Kidney epithelial cell (primary cell): Measurements from ENCODE around the gene TAS1R3. TPM values are rescaled to one million over a fixed set of nuclear protein-coding genes. Genes with fewer than 3 reads are reported as not detected.

Experiments used
- DNase-seq: peaks from one replicate; pipeline ENCODE4 v3.0.0-alpha.2; 2010; ENCODE audit warnings: low read depth
- H3K27me3 ChIP-seq: 2 replicates; pipeline ENCODE4 v1.6.0; 2011; ENCODE audit warnings: low read length; ENCODE audit not compliant: control insufficient read depth, insufficient read depth
- H3K36me3 ChIP-seq: 2 replicates; pipeline ENCODE4 v1.5.1; 2011; ENCODE audit warnings: low read length; ENCODE audit not compliant: control insufficient read depth, insufficient read depth
- H3K4me3 ChIP-seq: 2 replicates; pipeline ENCODE4 v1.5.1; 2011; ENCODE audit warnings: low read depth, mild to moderate bottlenecking, control low read depth, low read length
- CTCF ChIP-seq: IDR thresholded peaks from 2 replicates; pipeline ENCODE4 v1.5.1; 2011; ENCODE audit warnings: mild to moderate bottlenecking, moderate library complexity, low read length, control low read depth, inconsistent platforms; ENCODE audit not compliant: insufficient read depth, poor library complexity, severe bottlenecking
- total RNA-seq: library from RNA; depleted of rRNA; stranded (reverse); fragments of >200 nt; gene quantifications from 2 replicates; pipeline ENCODE4 v1.2.3, GENCODE V29; 2015

Gene TAS1R3
- total RNA-seq, 1 donor from 2014 or later, result 0.08 TPM

DNA sequence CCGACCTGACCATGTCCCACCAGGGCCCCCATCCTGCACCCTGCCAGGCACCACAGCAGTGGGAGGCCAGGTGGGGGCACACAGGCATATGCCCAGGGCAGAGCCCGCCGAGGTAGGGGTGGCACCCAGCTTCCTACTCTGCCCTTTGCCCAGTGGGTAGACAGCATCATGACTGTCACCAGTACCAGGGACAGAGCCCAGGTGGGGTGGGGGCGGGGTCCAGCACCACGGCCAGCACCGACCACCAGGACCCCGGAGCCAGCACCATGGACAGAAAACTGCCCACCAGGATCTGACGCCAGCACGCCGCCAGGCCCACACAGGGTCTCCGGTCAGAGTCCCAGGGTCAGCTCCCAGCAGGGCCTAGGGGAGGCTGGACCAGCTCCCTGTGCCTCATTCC is 3.8 kb downstream of the TAS1R3 start:
- H3K4me3 ChIP-seq, result no peak overlapping the region
- H3K36me3 ChIP-seq, result no peaks in the 10 kb centered on the region
- no peak for TF ChIP-seq CTCF
- H3K27me3 ChIP-seq, result peaks cover 2% of the 10 kb centered on the region
- no peak for DNase-seq

DNA sequence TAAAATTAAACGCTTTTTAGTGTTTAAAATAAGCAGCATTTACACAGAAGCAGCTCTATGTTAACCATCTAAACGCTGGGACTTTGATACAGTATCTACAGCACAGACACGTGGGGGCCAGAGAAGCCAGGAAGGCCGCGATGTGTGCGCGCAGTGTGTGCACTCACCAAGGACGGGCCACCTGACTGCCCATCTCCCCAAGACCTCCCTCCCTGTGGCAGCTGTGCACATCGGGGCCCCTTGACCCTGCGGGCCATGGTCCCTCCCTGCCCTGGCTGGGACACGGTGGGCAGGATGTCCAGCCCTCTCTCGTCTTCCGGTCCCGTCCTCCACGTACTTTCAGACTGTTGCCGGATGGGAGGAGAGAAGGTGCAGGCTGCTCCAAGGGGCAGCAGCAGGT is 4.2 kb downstream of the TAS1R3 start:
- no peaks in the 10 kb centered on the region for H3K36me3 ChIP-seq
- H3K27me3 ChIP-seq, result peaks cover 2% of the 10 kb centered on the region
- DNase-seq, result no peak
- no peak for TF ChIP-seq CTCF
- no peak overlapping the region for H3K4me3 ChIP-seq

DNA sequence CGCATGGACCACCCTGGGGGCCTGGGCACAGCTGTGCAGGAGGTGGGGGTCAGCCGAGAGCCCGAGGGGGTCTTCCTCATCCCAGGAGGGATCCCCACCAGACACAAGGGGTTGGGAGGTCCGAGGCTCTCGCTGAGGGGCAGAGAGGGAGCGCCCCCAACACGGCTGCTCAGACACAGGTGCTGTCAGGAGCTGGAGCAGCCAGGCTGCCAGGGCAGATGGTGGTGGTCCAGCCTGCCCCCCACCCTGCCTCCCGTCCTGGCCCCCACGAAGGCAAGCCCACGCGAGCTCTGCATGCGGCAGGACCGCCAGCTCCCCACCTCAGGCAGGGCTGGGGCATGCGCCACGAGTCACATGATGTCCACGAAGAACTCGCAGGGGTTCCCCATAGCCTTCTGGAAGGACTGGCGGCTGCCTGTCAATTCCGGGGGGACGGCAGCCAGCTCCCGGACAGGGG is 4.7 kb downstream of the TAS1R3 start:
- Histone ChIP-seq H3K27me3 (peaks cover 2% of the 10 kb centered on the region), H3K36me3 (peaks cover under 1% of the 10 kb centered on the region), H3K4me3 (no peak overlapping the region)
- DNase-seq, result no peak
- TF ChIP-seq CTCF, result no peak

GRCh38 chr1:1336446-1336845 is 5.4 kb downstream of the TAS1R3 start:
- Histone ChIP-seq H3K36me3 (peaks cover 2% of the 10 kb centered on the region), H3K27me3 (no peaks in the 10 kb centered on the region), H3K4me3 (no peak overlapping the region)
- DNase-seq, result no peak
- TF ChIP-seq CTCF, result no peak

- no peak for TF ChIP-seq CTCF
- Histone ChIP-seq H3K27me3 (no peaks in the 10 kb centered on the region), H3K4me3 (no peak overlapping the region), H3K36me3 (peaks cover 2% of the 10 kb centered on the region)
- DNase-seq, result no peak
Measured at GRCh38 chr1:1336931-1337792, 6.1 kb downstream of the TAS1R3 start.

DNA sequence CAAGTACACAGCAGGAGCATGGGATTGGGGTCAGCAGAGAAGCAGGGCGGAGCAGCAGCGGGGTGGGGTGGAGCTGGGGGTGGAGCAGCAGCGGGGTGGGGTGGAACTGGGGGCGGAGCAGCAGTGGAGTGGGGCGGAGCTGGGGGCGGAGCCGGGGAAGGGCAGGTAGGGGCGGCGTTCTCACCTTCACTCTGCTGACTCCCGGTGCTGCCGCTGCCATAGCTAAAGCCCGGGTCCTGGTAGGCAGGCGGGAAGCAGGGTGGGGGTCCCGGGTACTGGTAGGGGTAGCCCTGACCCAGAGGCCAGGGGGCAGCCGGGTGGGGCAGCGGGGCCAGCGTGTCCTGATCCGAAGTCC is 6.7 kb downstream of the TAS1R3 start:
- Histone ChIP-seq H3K27me3 (no peaks in the 10 kb centered on the region), H3K4me3 (no peak overlapping the region), H3K36me3 (peaks cover 2% of the 10 kb centered on the region)
- TF ChIP-seq CTCF, result no peak
- no peak for DNase-seq
